ENCODE results near the gene PRR12. TPM values are rescaled to one million over a fixed set of nuclear protein-coding genes. Genes with fewer than 3 reads are reported as not detected.
A peak's percentile ranks its signal among the peaks of the same experiment; 100 is the strongest.

Gene PRR12
- total RNA-seq, 1 donor from 2014 or later, result 37.0 TPM

GRCh38 chr19:49637821-49638738, 47.1 kb downstream of the PRR12 start:
- ATAC-seq, result peak; percentile 25
- intact Hi-C loops (cut with DNase I), result no loop called here
- DNase-seq (ENCODE audit: low spot score), result peak; percentile 93

GRCh38 chr19:49639401-49640112, 48.6 kb downstream of the PRR12 start:
- intact Hi-C loops (cut with DNase I), result no loop called here
- DNase-seq (ENCODE audit: low spot score) (no peak), ATAC-seq (no peak)

- peak; percentile 100 for DNase-seq (ENCODE audit: low spot score)
- intact Hi-C loops (cut with DNase I), result no loop called here
Measured at GRCh38 chr19:49640113-49640898, 49.3 kb downstream of the PRR12 start, which contains the start of gene RRAS. RRAS (minus strand) TSS chr19:49640143; CDS start chr19:49640098, 45 bp downstream.

GRCh38 chr19:49641688-49642491, 50.9 kb downstream of the PRR12 start, which contains the start of gene SCAF1:
SCAF1 (plus strand) TSS chr19:49642209; CDS start chr19:49645027, 2,818 bp downstream.
- intact Hi-C loops (cut with DNase I), result no loop called here
- peak; percentile 99 for DNase-seq (ENCODE audit: low spot score)
- ATAC-seq, result peak; percentile 84

More at GRCh38 chr19:49640113-49640898, 49.3 kb downstream of the PRR12 start, which contains the start of gene RRAS:
- ATAC-seq, result peak; percentile 81

- intact Hi-C loops (cut with DNase I), result no loop called here
- DNase-seq (ENCODE audit: low spot score) (no peak), ATAC-seq (no peak)
Measured at GRCh38 chr19:49642492-49643035, 51.6 kb downstream of the PRR12 start.

GRCh38 chr19:49643466-49643865, 52.5 kb downstream of the PRR12 start:
- ATAC-seq, result no peak
- intact Hi-C loops (cut with DNase I), result no loop called here
- no peak for DNase-seq (ENCODE audit: low spot score)

GRCh38 chr19:49645592-49645991, 54.6 kb downstream of the PRR12 start:
- no peak for DNase-seq (ENCODE audit: low spot score)
- intact Hi-C loops (cut with DNase I), result no loop called here

GRCh38 chr19:49645995-49646394, 55.0 kb downstream of the PRR12 start:
- no peak for DNase-seq (ENCODE audit: low spot score)
- ATAC-seq, result no peak
- intact Hi-C loops (cut with DNase I), result no loop called here

More at GRCh38 chr19:49645592-49645991, 54.6 kb downstream of the PRR12 start:
- no peak for ATAC-seq

GRCh38 chr19:49646586-49646985, 55.6 kb downstream of the PRR12 start:
- intact Hi-C loops (cut with DNase I), result no loop called here
- ATAC-seq (no peak), DNase-seq (ENCODE audit: low spot score) (no peak)

- no peak for DNase-seq (ENCODE audit: low spot score)
- intact Hi-C loops (cut with DNase I), result no loop called here
- ATAC-seq, result no peak
Measured at GRCh38 chr19:49651029-49651819, 60.2 kb downstream of the PRR12 start.

GRCh38 chr19:49651820-49652550, 61.0 kb downstream of the PRR12 start:
- intact Hi-C loops (cut with DNase I), result no loop called here
- ATAC-seq (no peak), DNase-seq (ENCODE audit: low spot score) (no peak)

- DNase-seq (ENCODE audit: low spot score), result no peak
- ATAC-seq, result no peak
- intact Hi-C loops (cut with DNase I), result no loop called here
Measured at GRCh38 chr19:49652551-49653465, 61.8 kb downstream of the PRR12 start.

GRCh38 chr19:49653466-49653806, 62.5 kb downstream of the PRR12 start:
- DNase-seq (ENCODE audit: low spot score) (no peak), ATAC-seq (no peak)

GRCh38 chr19:49654581-49654980, 63.6 kb downstream of the PRR12 start:
- intact Hi-C loops (cut with DNase I), result no loop called here
- ATAC-seq (no peak), DNase-seq (ENCODE audit: low spot score) (no peak)

More at GRCh38 chr19:49653466-49653806, 62.5 kb downstream of the PRR12 start:
- intact Hi-C loops (cut with DNase I), result no loop called here

GRCh38 chr19:49655570-49656455, 64.8 kb downstream of the PRR12 start:
- DNase-seq (ENCODE audit: low spot score), result no peak
- intact Hi-C loops (cut with DNase I), result no loop called here

More at GRCh38 chr19:49655570-49656455, 64.8 kb downstream of the PRR12 start:
- no peak for ATAC-seq
